Stomach (tissue), 4 donors: Measurements from ENCODE around the gene CAB39L.

ENCODE experiments used
- EP300 ChIP-seq: sonication (generic); formaldehyde crosslinking; IDR thresholded peaks from one replicate; pipeline ENCODE4 v1.6.1; 2017; ENCODE audit warnings: antibody characterized with exemption
- POLR2A ChIP-seq, 4 donors: fragments of 450-650 bp; IDR thresholded peaks; one replicate each; pipeline ENCODE4 v1.6.1; 2016; ENCODE audit warnings: antibody characterized with exemption in 4 of 4, control low read depth in 2 of 4, mild to moderate bottlenecking in 1 of 4, moderate library complexity in 1 of 4
- TF ChIP-seq, protein P1 (sequence below), 7 experiments: fragments of 450-650 bp in 4 of 7; fragments of 200-600 bp in 3 of 7; sonication (generic) in 3 of 7; IDR thresholded peaks; one replicate each; pipeline ENCODE4 v1.5.1; 2016 to 2019; ENCODE audit warnings: antibody characterized with exemption in 7 of 7, control low read depth in 2 of 7, mild to moderate bottlenecking in 1 of 7

DNA sequence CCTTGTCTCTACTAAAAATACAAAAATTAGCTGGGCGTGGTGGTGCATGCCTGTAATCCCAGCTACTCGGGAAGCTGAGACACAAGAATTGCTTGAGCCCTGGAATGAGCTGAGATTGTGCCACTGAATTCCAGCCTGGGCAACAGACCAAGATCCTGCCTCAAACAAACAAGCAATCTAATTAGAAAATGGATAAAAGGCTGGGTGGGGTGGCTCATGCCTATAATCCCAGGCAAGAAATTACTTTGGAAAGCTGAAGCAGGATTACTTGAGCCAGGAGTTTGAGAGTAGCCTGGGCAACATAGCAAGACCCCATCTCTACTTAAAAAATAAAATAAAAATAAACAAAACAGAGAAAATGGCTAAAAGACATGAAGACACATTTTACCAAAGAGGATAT is 77.0 kb downstream of the CAB39L start:
- TF ChIP-seq POLR2A (IDR thresholded peaks at IDR 0.05) (no peak), EP300 (no peak)
- TF ChIP-seq, protein P1, sequence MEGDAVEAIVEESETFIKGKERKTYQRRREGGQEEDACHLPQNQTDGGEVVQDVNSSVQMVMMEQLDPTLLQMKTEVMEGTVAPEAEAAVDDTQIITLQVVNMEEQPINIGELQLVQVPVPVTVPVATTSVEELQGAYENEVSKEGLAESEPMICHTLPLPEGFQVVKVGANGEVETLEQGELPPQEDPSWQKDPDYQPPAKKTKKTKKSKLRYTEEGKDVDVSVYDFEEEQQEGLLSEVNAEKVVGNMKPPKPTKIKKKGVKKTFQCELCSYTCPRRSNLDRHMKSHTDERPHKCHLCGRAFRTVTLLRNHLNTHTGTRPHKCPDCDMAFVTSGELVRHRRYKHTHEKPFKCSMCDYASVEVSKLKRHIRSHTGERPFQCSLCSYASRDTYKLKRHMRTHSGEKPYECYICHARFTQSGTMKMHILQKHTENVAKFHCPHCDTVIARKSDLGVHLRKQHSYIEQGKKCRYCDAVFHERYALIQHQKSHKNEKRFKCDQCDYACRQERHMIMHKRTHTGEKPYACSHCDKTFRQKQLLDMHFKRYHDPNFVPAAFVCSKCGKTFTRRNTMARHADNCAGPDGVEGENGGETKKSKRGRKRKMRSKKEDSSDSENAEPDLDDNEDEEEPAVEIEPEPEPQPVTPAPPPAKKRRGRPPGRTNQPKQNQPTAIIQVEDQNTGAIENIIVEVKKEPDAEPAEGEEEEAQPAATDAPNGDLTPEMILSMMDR (IDR thresholded peaks at IDR 0.05), result no peak
